GM21529 (cell line): Measurements from ENCODE around the gene HOXB1.

Source experiments
- ATAC-seq: cut with Tn5 transposase; IDR thresholded peaks from one replicate; pipeline ENCODE4 v1.9.1; 2021; ENCODE audit not compliant: unreplicated experiment

Gene HOXB1

DNA sequence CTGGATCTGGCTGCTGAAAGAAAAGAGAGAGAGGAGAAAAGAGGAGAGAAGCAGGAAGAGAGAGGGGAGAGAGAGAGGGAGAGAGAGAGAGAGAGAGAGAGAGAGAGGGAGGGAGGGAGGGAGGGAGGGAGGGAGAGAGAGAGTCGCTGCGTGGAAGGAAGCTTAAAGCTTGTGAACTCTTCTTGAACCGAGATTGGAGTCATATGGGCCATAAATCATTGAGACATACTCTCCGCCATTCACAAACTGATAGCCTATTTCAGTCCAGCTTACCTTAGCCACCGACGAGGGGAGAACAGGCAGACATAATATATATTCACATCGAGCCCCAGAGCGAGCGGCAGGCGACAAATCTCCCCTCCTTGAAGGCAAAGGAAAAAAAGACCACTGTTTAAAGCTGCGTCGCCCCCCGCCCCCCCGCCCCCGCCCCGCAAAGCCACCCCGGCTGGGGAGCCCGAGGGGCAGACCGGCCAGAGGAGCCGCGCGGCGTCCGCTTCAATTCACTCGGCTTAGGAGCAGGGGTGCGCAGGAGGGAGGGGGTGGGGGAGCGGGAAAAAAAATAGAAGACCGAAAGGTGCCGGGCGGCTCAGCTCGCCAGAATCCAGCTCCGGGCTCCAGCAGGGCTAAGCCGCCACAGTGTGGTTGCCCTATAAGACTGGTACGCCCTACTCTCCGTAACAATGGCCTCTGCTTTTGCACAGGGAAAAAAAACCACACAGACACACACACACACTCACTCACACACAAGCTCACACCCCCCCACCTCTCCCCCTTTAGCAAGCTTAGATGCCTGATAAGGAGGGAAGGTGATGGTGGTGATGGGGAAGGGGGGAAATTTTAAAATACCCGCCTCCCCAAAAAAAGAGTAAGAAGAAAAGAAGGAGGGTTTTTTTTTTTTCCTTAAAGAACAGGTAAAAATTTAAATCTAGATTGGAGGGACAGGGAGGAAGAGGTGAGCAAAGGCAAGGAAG, 24.7 kb upstream of the HOXB1 start:
- ATAC-seq: no peak

DNA sequence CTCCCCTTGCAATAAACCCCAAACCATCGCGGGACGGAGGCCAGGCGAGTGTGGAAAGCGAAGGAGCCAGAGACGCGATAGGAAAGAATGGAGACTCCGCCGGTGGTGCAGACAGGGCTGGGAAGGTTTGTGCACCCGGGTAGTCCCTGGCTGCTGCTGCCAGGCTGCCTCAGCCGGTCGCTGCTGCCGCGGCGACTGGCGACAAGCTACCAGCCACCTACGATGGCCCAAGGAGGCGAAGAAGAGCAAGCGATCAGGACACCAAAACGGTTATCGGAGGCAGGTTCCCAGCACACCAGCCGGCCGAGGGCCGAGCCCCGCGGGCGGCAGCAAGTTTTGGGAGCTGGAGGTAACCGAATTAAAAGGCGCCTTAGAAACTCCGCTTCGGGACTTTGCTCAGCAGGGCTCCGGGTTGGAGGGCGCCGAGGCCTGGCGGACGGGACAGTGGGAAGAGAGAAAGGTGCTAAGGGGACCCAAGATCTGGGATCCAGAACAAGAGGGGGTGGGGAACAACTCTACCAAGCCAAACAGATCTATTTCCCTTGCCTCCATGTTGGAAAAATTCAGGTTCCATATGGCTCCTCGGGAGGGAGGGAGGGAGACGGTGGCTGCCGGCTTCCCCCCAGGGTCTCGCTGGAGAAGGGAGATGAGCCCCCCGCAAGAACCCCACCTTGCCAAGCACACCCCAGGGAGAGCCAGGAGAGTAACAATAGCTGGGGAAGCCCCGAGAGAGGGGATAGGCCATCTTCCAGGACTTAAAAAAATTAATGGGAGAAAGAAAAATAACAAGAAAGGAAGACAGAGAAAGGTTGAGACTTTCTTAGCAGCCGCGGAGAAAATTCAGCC, 23.8 kb upstream of the HOXB1 start:
- no peak for ATAC-seq

DNA sequence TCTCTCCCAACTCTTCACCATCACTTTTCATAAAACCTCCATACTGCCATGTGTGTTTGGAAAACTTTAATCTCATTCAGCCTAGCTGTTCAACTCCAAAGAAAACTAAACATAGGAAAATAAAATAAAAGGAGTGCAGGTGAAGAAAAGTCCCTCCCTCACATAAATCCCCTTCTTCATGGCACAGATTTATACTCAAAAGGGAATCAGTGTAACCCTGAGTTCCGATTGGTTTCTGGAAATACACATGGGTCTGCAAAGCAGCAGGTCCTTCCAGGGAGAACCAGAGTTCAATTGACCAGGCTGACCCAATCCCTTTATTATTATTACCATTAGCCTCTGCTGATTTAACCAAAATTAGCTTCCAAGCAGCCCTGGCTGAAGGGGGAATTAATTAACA, 23.0 kb upstream of the HOXB1 start:
- no peak for ATAC-seq

DNA sequence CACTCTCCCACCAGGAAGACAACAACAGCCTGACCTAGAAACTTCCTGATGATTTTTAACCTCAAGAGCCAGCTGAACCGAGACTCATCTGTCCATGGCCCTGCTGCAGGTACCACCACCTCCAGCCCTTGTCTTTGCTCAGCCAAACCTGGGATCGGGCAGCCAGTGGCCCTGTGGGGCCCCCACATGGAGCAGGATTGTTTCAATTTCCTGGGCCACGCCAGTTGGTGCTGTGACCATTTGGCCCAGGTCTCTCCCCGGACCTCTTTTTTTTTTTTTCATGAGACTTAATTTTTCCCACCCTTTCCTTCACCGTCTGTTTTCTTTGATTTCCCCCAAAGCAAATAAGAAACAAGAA, 22.4 kb upstream of the HOXB1 start:
- ATAC-seq: no peak

DNA sequence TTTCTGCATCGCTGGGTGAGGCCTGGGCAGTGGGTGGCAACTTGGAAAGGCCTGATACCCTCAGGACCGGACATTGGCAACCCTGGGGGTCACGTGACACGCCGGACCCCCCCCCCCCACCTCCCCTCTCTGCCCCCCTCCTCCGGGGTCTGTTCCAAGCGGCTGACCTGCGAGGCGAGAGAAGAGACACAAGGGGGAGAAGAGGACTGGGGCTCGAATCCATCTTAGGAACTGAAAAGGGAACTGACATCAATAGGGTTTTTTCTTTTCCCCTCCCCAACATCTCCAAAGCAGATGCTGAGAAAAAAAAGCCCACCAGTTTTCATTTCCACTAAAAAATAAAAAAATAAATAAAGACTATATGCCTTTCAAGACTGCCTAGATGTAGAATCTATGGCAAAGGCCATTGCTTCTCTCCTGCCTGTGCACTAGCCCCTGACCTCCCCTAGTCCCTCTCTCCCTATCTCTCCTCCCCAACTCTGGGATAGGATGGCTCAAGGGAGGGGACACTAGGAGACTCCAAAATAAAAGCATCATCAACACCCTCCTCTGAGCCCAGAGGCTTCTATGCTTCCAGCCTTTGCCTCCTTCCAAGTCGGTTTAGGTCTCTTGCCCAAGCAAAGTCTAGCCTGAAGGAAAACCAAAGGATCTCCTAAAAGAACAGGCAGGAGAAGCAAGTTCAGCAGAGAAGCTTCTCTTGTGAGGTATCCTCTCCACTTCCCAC, 21.8 kb upstream of the HOXB1 start:
- ATAC-seq: no peak

DNA sequence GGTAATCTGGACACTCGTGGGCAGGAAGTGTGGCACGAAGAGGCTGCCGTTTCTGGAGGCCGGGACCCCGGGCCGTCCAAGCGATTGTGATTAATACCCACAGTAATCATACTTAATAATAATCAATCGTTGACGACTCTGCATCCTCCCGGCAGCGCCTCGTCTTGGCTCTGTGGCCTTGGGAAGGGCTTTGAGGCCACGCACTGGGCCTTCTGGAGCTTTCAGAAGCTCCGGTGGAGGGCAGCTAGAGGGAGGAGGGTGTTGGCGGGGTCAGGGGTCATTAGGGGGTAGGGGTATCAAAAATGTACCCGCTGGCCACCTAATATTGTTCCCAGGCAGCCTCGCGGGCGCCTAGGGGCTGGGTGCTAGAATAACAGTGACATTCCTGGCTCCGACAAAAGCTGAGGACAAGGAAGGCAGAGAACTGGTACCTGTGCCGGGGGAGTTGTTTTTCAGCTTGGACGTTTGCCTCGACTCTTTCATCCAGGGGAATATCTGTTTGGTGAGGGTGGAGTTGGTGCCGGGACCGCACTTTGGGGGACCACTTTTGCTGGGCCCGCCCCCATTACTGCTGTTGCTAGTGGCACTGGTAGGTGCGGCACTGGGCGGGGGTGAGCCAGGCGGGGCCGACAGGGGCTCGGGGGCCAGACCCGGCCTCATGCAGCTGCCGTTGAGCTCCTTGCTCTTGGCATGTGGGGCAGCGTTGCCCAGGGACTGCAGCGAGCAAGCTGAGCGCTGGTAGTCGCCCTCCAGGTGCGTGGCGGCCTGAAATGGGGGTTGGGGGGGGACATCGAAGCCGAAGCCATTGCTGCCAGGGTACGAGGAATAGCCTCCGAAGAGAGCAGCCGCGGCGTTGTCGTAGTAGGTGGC, 21.0 kb upstream of the HOXB1 start:
- ATAC-seq: no peak

DNA sequence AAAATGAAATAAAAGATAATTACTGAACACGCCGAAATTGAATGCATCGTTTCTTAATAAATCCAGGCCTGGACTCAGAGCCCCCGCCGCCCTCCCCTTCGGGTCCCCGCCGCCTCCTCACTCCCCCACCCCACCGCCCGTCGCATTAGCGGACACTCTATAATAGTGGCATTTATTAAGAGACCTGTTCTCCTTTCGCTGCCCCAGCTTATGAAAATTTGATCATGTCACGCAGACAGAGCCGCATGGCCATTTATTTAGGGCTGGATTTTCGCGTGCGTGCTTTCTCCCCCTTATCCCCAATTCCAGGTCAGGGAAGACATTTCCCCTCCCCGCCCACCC, 20.4 kb upstream of the HOXB1 start:
- ATAC-seq: no peak

DNA sequence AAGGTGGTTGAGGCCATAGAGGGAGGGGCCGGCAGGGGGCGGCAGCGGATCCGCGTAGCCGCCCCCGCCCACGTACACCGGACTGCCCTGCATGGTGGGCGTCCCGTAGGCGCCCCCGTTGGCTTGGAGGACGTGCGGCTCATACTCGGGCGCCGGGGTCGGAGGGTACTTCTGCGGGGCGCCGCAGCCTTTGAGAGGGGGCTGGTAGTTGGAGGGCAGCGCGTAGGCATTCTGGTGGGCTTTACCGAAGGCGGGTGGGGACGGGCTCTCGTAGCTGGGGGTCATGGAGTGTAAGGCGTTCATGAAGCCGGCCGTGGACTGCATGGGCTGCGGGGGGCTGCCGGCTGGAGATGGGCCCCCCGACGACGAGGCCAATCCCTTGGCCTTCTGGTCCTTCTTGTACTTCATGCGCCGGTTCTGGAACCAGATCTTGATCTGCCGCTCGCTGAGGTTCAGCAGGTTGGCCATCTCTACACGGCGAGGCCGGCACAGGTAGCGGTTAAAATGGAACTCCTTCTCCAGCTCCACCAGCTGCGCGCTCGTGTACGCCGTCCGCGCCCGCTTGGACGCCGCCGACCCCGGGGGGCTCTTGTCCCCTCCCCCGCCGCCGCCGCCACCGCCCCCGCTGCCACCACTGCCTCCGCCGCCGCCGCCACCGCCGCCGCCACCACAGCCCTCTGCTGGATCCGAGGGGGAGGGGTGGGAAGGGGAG, 19.8 kb upstream of the HOXB1 start:
- no peak for ATAC-seq

DNA sequence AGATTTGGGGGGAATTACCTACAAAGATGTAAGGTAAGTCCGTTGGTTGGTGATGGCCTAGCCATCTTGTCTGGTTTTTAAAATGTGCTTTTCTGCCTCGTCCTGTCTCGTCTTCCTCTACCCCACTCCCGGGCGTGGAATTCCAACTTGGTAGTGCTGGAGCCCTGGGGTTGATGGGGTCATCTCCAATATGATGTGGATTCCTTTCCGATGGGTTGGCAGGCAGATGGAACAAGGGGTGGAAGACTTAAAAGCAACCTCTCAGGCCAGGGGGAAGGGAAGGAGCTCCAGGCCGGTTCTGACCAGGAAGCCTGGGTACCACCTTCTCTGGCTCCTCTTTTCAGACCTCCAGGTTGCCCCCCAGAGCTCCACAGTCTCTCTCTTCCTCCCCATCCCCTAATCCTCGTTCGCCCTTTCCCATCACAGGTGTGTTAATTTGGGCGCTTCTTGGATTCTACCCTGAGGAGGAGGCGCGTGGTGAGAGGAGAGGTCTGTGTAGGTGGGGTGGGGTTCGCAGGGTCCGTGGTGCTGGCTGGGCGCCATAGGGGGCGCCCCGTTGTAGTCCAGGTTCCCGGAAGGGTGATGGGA, 19.2 kb upstream of the HOXB1 start:
- ATAC-seq: no peak

DNA sequence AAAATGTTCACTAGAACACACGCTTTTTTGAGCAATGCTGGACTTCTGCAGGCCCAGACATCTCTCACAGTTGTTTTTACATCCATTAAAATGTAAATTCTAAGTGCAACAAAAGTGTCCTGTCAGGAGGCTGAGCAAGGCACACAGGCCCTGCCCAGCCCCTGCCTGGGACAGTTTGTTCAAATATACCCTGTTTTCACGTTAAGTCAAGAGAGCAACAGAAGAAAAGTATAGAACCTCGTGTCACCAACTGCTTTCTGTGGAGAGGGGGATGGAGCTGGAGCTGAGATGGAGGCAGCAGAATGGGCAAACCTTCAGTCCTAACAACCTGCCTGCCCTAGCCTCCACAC, 18.4 kb upstream of the HOXB1 start:
- no peak for ATAC-seq

DNA sequence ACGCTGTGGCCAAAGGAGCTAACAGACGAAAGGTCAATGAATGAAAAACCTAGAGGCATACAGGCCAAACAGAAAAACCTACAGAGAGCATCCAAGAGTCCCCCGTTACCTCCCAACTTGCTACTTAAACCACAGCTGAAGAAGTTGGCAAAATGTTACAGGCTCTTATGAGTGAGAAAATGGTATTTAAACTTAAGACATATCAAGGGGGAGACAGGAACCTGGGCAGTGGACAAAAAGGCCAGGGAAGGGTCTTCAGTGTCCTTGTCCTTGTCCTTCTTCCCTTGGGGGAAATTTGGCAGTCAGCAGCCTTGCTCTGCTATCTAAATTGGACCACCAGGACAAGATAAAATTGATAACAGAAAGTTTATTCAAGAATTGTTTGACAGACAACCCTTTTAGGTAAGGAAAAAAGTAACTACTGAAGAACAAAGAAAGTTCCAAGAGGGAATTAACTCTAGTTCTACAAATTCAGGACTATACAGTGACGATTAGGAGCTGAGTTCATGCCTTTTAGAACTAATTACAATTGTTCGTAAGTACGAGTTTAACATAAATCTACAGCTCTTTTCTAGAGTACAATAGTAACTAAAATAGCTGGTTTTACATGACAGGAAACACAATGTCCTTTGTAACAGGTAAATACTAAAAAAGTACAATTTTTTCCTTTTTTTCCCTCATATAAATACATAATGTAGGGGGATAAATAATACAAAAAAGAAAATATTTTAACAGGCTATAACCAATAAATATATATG, 17.9 kb upstream of the HOXB1 start:
- no peak for ATAC-seq

DNA sequence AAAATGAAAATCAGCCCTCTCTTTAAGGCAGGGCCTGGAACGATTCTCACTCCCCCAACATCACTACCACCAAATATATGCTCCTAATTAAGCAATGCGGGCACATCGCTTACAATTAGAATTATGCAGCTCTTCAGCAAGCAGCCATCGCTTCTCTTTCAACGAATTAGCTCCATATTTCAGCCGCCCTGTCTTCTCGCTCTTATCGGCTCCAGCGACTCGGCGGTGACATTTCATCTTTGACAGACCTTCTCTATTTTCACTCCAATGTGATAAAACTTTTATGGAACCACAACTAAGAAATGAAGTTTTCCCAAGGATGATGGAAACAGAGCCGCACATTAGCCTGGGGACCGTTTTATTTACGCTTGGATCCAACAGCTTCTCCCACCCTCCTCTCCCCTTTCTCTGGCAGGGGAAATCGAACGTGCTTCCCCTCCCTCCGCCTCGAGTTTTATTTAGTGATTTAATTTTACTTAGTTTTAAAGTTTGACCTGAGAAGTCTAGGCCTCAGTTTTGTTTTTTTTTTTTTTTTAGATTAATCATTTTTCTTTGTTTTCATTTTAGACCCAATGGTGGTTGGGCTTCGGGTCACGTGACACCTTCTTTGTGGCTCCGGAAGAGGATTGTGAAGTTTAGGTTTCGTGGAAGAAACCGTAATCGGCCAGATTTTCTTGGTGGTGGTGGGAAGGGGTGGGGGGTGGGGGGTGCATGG, 17.2 kb upstream of the HOXB1 start:
- ATAC-seq: no peak

DNA sequence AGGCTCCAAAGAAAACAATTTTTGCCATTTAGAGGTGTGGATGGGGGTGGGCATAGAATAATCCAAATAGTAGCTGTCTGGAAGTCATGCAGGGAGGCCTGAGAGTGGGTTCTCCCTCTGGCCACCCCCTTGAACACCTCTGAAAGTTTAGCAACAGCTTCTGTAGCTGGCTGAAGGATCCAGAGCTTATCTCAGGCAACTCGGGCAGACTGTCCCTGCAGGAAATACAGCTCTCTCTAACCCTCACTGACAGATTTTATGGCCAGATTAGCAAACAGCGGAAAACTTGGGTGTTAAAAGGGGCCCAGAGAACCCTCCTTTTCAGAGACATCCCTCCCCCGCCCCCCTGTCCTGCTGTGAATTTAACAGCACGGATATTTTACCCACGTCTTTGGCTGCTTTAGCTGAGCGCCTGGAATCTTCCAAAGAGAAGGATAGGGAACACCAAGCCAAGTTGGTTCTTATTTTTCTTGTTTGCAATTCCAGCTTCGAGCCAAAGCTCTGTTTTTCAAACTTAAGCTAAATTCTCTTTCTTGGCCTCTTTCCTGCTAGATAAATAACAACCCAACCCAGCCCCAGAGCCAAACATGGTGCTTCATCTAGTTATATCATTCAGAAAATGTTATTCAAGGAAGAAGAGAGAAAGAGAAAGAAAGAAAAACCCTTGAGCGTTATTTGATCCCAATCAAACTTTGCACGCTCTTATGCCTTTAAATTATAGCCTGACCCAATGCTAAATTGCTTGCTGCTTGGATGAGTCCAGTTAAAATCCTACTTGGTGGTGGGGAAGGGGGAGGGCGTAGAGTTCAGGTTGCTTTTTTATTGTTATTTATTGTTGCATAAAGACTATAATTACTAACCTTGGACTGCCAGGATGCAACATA, 16.4 kb upstream of the HOXB1 start:
- ATAC-seq: no peak

DNA sequence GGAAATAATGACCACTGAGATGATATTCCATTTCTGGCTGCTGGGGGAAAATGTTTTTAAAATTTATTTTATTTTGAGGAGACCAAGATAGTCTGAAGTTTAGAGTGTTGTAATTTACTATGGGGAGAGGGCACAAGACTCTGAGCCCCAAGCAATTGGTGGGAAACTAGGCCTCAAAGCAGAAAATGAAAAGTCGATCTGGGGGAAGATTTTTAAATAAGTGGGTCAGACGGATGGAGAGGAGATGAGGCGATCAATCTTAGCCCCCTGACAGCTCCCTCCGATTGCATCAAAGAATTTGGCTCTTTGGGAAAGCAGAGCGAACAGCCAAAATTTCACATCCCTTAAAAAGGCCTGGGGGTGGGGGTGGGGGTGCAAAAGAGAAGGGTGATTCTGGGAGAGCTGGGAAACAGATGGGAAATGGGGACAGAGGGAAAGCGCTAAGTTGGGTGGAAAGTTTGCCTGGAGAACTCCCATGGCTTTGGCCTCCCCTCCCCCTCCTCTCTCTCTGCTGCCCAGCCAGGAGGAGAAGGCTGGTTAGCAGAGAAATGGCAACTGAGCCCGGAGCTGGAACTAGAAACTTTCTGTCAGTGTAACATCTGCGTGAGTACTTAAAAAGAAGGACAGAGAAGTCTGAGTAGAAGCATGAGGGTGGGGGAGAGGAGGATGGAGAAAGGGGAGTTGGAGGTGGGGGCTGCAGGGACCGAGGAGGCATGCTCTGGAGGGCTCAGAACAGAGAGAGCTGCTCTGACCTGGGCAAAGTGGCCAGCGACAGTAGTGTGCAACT, 15.5 kb upstream of the HOXB1 start:
- ATAC-seq: no peak

DNA sequence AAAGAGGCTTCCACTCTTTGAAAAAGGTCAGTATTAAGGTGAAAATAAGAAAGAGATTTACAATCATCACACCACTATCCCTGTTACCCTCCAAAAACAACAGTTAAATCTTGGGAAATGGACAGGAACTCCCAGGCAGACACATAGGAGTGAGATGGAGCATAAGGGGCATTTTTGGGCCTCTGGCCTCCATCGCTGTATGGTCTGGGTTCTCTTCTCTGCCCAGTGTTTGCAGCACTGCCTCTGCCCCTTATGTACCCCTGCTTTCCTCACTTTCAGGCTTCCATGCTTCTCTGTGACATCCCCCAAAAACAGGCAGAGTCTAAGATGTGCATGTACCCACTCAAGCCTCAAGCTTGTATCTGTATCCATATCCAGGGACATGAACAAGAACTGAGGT, 14.7 kb upstream of the HOXB1 start:
- ATAC-seq: no peak

DNA sequence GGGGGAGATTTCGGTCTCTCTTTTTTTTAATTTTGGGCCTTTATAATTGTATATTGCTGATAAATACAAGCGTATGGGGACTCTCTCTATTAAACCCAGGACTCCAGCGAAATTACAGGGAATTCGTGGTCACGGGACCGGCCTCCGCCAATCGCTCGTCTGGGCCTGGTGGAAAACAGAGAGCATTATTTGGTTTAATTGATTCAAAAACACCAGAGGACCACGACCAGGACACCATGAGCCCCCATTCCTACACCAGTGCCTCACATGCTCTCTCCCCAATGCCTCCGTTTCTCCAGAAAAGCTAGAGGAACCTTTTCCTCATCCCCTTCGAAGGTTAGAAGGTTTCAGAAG, 14.2 kb upstream of the HOXB1 start, which contains the start of gene HOXB2:
Gene HOXB2 (minus strand): TSS at position 88 of the 354 bp plus-strand sequence. CDS start 198 bp downstream, outside the sequence.
- ATAC-seq: no peak
